Fibroblast of lung (primary cell): ENCODE measurements around the gene HDAC4.

Source experiments
- EZH2 ChIP-seq: IDR thresholded peaks from 2 replicates; pipeline ENCODE4 v1.5.1; 2012; ENCODE audit warnings: low read length, control low read depth, mild to moderate bottlenecking; ENCODE audit errors: missing control alignments
- TF ChIP-seq, protein P1 (sequence below), 2 donors: IDR thresholded peaks in 1 of 2; conservative IDR thresholded peaks in 1 of 2; 1 replicate in 1 of 2; 2 replicates in 1 of 2; pipeline ENCODE4 v1.5.1; 2011 to 2012; ENCODE audit warnings: low read length in 2 of 2, control low read depth in 1 of 2, inconsistent platforms in 1 of 2, low read depth in 1 of 2, mild to moderate bottlenecking in 1 of 2

DNA sequence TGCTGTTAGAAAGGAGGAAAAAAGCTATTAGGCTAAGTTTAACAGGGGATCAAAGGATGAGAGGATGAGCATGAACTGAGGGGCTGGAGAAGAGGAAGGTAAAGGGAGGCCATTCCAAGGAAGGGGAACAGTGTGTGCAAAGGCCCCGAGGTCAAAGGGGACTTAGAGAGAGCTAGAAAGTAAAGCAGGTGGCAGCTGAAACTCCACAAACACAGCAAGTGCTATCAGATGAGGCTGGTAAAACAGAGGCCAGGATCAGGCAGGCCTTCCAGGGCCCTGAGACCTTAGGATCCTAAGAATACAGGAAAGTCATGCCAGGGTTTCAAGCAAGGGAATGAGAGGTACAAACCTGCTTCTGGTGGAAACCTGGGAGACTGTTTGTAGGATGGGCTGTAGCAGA lies 5.8 kb downstream of the HDAC4 start:
- TF ChIP-seq, protein P1, sequence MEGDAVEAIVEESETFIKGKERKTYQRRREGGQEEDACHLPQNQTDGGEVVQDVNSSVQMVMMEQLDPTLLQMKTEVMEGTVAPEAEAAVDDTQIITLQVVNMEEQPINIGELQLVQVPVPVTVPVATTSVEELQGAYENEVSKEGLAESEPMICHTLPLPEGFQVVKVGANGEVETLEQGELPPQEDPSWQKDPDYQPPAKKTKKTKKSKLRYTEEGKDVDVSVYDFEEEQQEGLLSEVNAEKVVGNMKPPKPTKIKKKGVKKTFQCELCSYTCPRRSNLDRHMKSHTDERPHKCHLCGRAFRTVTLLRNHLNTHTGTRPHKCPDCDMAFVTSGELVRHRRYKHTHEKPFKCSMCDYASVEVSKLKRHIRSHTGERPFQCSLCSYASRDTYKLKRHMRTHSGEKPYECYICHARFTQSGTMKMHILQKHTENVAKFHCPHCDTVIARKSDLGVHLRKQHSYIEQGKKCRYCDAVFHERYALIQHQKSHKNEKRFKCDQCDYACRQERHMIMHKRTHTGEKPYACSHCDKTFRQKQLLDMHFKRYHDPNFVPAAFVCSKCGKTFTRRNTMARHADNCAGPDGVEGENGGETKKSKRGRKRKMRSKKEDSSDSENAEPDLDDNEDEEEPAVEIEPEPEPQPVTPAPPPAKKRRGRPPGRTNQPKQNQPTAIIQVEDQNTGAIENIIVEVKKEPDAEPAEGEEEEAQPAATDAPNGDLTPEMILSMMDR (conservative IDR thresholded peaks at IDR 0.05 in 1 of 2, IDR thresholded peaks at IDR 0.05 in 1 of 2; ENCODE audit: low read depth in 1 of 2, low read length in 2 of 2) = no peak
- TF ChIP-seq EZH2 = no peak
